ENCODE results near the gene CFAP221.

DNA sequence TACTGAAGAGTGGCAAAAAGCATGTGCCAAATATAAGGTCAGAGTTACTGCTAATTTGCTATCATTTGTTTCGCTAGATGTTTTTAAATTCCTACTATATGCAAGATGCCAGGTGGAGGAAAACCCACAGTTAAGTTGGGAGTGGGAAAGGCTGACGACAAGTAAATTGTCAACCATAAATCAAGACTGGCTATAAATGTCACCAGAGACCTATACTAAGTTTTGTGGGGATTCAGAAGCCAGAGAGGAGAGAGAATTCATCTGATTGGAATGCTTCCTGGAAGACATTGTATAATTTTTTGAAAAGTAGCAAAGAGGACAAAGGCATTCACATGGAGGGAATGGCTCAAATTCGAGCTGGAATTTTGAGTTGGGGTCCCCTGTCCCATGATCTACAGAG is 64.3 kb downstream of the CFAP221 start:
- TF ChIP-seq, protein P1, sequence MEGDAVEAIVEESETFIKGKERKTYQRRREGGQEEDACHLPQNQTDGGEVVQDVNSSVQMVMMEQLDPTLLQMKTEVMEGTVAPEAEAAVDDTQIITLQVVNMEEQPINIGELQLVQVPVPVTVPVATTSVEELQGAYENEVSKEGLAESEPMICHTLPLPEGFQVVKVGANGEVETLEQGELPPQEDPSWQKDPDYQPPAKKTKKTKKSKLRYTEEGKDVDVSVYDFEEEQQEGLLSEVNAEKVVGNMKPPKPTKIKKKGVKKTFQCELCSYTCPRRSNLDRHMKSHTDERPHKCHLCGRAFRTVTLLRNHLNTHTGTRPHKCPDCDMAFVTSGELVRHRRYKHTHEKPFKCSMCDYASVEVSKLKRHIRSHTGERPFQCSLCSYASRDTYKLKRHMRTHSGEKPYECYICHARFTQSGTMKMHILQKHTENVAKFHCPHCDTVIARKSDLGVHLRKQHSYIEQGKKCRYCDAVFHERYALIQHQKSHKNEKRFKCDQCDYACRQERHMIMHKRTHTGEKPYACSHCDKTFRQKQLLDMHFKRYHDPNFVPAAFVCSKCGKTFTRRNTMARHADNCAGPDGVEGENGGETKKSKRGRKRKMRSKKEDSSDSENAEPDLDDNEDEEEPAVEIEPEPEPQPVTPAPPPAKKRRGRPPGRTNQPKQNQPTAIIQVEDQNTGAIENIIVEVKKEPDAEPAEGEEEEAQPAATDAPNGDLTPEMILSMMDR (IDR thresholded peaks at IDR 0.05): no peak
- TF ChIP-seq POLR2A (IDR thresholded peaks at IDR 0.05): no peak
